ENCODE results near the gene PPP2R5C. TPM values are rescaled to one million over a fixed set of nuclear protein-coding genes. Genes with fewer than 3 reads are reported as not detected.
A peak's percentile ranks its signal among the peaks of the same experiment; 100 is the strongest.
"Not testable (repeated sequence)": the region's sequence is repeated elsewhere in the genome, so short reads cannot be mapped to it uniquely, and the experiment has no call there.

The PPP2R5C gene
- total and polyA plus RNA-seq, 12 donors: 66.8 to 257 (median 222) TPM

DNA sequence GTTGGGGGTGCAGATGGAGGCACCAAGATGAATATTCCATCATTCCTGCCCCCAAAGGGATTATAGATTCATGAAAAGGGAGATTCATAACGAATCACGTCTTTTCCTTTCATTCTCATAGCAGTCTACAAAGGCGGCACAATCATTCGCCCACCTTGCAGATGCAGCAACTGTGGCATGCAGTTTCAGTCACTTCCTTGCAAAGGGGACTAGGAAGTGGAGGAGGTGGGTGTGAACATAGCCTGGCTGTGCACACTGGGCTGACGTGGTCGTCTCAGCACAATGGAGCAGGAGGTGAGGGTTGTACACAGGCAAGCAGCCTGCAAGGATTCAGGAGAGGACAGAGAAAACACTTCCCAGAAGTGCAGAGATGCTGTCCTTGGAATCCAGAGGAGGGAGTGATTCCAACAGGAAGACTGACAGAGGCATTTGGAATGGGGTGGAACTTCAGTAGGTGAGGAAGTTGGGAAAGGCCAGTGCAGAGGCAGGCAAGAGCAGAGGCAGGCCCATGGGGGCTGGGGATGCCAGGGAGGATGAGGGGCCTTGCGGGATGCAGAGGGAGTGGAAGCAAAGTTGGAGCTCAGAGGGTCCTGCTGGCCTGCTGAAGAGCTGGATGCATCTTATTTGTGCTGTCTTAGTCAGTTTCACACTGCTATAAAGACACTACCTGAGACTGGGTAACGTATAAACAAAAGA lies 21.9 kb upstream of the PPP2R5C start:
- peaks cover 0 to 14% (median 5%) of the 10 kb centered on the region in 11 donors for H3K9me3 ChIP-seq
- H3K4me1 ChIP-seq: peaks cover 0 to 9% (median 0%) of the 10 kb centered on the region in 9 donors
- no peak overlapping the region for H3K4me3 ChIP-seq
- WGBS, 2 donors: 69 to 77% methylated on average over 8 of the region's 8 CpGs
- TF ChIP-seq, protein P1, sequence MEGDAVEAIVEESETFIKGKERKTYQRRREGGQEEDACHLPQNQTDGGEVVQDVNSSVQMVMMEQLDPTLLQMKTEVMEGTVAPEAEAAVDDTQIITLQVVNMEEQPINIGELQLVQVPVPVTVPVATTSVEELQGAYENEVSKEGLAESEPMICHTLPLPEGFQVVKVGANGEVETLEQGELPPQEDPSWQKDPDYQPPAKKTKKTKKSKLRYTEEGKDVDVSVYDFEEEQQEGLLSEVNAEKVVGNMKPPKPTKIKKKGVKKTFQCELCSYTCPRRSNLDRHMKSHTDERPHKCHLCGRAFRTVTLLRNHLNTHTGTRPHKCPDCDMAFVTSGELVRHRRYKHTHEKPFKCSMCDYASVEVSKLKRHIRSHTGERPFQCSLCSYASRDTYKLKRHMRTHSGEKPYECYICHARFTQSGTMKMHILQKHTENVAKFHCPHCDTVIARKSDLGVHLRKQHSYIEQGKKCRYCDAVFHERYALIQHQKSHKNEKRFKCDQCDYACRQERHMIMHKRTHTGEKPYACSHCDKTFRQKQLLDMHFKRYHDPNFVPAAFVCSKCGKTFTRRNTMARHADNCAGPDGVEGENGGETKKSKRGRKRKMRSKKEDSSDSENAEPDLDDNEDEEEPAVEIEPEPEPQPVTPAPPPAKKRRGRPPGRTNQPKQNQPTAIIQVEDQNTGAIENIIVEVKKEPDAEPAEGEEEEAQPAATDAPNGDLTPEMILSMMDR (IDR thresholded peaks at IDR 0.05): no peak
- H3K36me3 ChIP-seq: no peaks in the 10 kb centered on the region
- DNase-seq (no peak), ATAC-seq (peak in 1 of 8 donors; percentile 35)
- H3K27me3 ChIP-seq: peaks cover 0 to 6% (median 0%) of the 10 kb centered on the region in 7 donors
- intact Hi-C loops (cut with DNase I): no loop called here
- H3K27ac ChIP-seq: no peak overlapping the region

DNA sequence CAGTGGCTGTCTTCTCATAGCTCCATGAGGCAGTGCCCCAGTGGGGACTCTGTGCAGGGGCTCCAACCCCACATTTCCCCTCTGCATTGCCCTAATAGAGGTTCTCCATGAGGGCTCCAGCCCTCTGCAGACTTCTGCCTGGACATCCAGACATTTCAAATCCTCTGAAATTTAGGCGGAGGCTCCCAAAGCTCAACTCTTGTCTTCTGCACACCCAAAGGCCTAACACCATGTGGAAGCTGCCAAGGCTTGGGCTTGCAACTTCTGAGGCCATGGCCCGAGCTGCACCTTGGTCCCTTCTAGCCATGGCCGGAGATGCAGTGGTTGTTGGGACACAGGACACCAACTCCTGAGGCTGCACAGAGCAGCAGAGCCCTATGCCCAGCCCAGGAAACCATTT lies 20.5 kb upstream of the PPP2R5C start:
- DNase-seq (no peak), ATAC-seq (no peak)
- Histone ChIP-seq H3K27ac (no peak overlapping the region), H3K4me1 (peaks cover 0 to 9% (median 0%) of the 10 kb centered on the region in 9 donors), H3K36me3 (no peaks in the 10 kb centered on the region), H3K9me3 (peaks cover 0 to 15% (median 5%) of the 10 kb centered on the region in 11 donors), H3K4me3 (no peak overlapping the region), H3K27me3 (peaks cover 0 to 6% (median 0%) of the 10 kb centered on the region in 7 donors)
- 89 to 91% methylated on average over 3 of the region's 3 CpGs for WGBS, 2 donors
- TF ChIP-seq, protein P1 (IDR thresholded peaks at IDR 0.05): no peak
- intact Hi-C loops (cut with DNase I): no loop called here

DNA sequence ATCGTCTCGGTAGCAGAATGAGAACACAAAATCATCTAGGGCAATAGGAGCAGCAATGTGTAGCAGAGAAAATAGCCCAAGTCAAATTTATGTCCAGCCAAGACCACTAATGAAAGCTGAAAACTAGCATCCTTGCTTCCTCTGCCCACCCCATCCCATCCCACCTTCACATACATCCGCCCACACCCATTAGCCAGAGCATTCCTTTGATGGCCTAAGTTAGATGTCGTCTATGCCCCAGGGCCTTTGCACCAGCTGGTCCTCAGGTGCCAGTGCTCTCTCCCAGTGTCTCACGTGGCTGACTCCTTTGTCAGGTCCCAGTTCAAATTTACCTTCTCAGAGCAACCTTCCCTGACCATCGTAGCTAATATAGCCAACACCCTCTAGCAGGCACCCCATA lies 17.8 kb upstream of the PPP2R5C start:
- TF ChIP-seq, protein P1 (IDR thresholded peaks at IDR 0.05): no peak

DNA sequence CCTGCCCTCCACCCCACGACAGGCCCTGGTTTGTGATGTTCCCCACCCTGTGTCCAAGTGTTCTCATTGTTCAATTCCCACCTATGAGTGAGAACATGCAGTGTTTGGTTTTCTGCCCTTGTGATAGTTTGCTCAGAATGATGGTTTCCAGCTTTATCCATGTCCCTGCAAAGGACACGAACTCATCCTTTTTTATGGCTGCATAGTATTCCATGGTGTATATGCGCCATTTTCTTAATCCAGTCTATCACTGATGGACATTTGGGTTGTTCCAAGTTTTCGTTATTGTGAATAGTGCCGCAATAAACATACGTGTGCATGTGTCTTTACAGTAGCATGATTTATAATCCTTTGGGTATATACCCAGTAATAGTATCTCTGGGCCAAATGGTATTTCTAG lies 17.1 kb upstream of the PPP2R5C start:
- H3K36me3 ChIP-seq; ATAC-seq; H3K27me3 ChIP-seq; H3K27ac ChIP-seq; H3K4me1 ChIP-seq; intact Hi-C loops (cut with DNase I); H3K4me3 ChIP-seq; DNase-seq: not testable (repeated sequence)
- WGBS, 2 donors: 74 to 91% methylated on average over 6 of the region's 6 CpGs
- H3K9me3 ChIP-seq: peaks cover 0 to 15% (median 5%) of the 10 kb centered on the region in 11 donors

More for the DNA sequence above, 17.8 kb upstream of the PPP2R5C start:
- intact Hi-C loops (cut with DNase I): no loop called here
- no peak overlapping the region for H3K27ac ChIP-seq
- no peaks in the 10 kb centered on the region for H3K36me3 ChIP-seq
- no peaks in the 10 kb centered on the region for H3K4me1 ChIP-seq
- no peak for DNase-seq
- ATAC-seq: no peak
- no peaks in the 10 kb centered on the region for H3K27me3 ChIP-seq
- no peak overlapping the region for H3K4me3 ChIP-seq
- H3K9me3 ChIP-seq: peaks cover 0 to 15% (median 5%) of the 10 kb centered on the region in 11 donors
- whole genome bisulfite sequencing, 2 donors: 74 to 83% methylated on average over 6 of the region's 6 CpGs

DNA sequence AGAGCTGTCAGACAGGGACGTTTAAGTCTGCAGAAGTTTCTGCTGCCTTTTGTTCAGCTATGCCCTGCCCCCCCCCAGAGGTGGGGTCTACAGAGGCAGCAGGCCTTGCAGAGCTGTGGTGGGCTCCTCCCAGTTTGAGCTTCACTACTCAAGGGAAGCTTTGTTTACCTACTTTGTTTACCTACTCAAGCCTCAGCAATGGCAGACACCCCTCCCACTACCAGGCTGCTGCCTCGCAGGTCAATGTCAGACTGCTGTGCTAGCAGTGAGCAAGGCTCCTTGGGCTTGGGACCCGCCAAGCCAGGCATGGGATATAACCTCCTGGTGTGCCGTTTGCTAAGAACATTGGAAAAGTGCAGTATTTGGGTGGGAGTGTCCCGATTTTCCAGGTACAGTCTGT lies 11.8 kb upstream of the PPP2R5C start:
- intact Hi-C loops (cut with DNase I): loop anchor here in 1 of 10 donors (10.0 kb wide), 1 partner anchor 1205 kb away; no protein-coding TSS in a partner anchor
- peaks cover 0 to 48% (median 20%) of the 10 kb centered on the region in 7 donors for H3K27me3 ChIP-seq
- H3K4me3 ChIP-seq, H3K4me1 ChIP-seq, H3K27ac ChIP-seq, DNase-seq, ATAC-seq, H3K9me3 ChIP-seq, H3K36me3 ChIP-seq: not testable (repeated sequence)
- WGBS, 2 donors: 64 to 75% methylated on average over 5 of the region's 5 CpGs

All from heart right ventricle (tissue), 16 donors.